Brain microvascular endothelial cell (primary cell): Measurements from ENCODE around the gene NKX6-1.

Experiments used
- DNase-seq: peaks from one replicate; pipeline ENCODE4 v3.0.0-alpha.2; 2020
- H3K27ac ChIP-seq: fragments of 250-450 bp; sonication (Bioruptor Pico); 2 replicates; pipeline ENCODE4 v1.5.1; 2020; ENCODE audit warnings: mild to moderate bottlenecking, moderate library complexity
- H3K27me3 ChIP-seq: fragments of 250-450 bp; sonication (Bioruptor Pico); replicated peaks from 2 replicates; pipeline ENCODE4 v1.5.1; 2020; ENCODE audit warnings: mild to moderate bottlenecking
- H3K36me3 ChIP-seq: fragments of 250-450 bp; sonication (Bioruptor Pico); replicated peaks from 2 replicates; pipeline ENCODE4 v1.5.1; 2020; ENCODE audit warnings: mild to moderate bottlenecking
- H3K4me3 ChIP-seq: 2 replicates; pipeline ENCODE4 v1.5.1; 2011; ENCODE audit warnings: low read depth, mild to moderate bottlenecking, control low read depth, low read length, moderate library complexity
- in situ Hi-C: cut with HindIII; loops from 2 replicates; pipeline ENCODE4 v1.10.0; 2017; ENCODE audit warnings: low sequenced_read_pairs, low pct_ligation_motif_present
- TF ChIP-seq, protein P1 (sequence below): IDR thresholded peaks from 2 replicates; pipeline ENCODE4 v1.5.1; 2011; ENCODE audit warnings: low read depth, mild to moderate bottlenecking, moderate library complexity, low read length, control low read depth, inconsistent platforms; ENCODE audit errors: missing control alignments

The NKX6-1 gene

GRCh38 chr4:84492290-84492689 lies 6.8 kb downstream of the NKX6-1 start:
- H3K4me3 ChIP-seq: no peak overlapping the region
- H3K36me3 ChIP-seq: no peaks in the 10 kb centered on the region
- in situ Hi-C loops: no loop called here
- DNase-seq: no peak
- no peaks in the 10 kb centered on the region for H3K27me3 ChIP-seq
- no peak overlapping the region for H3K27ac ChIP-seq
- TF ChIP-seq, protein P1, sequence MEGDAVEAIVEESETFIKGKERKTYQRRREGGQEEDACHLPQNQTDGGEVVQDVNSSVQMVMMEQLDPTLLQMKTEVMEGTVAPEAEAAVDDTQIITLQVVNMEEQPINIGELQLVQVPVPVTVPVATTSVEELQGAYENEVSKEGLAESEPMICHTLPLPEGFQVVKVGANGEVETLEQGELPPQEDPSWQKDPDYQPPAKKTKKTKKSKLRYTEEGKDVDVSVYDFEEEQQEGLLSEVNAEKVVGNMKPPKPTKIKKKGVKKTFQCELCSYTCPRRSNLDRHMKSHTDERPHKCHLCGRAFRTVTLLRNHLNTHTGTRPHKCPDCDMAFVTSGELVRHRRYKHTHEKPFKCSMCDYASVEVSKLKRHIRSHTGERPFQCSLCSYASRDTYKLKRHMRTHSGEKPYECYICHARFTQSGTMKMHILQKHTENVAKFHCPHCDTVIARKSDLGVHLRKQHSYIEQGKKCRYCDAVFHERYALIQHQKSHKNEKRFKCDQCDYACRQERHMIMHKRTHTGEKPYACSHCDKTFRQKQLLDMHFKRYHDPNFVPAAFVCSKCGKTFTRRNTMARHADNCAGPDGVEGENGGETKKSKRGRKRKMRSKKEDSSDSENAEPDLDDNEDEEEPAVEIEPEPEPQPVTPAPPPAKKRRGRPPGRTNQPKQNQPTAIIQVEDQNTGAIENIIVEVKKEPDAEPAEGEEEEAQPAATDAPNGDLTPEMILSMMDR: no peak

DNA sequence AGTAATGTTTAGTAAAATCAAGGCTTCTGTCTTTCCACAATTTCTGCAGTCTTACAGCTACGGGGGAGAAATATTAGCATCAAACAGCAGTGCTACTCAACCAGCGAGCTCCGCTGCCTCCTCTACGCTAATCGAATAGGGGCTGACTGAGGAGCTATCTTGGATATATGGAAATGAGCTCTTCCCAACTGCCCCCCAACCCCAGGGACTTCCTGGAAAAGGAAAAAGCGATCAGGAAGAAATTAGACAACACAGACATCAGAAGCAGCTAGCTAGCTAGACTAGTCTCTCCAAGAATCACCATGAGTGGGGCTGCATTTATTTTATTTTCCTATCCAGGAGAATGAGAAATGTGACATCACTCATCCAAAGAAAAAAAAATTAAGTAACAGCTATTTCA lies 7.6 kb downstream of the NKX6-1 start:
- in situ Hi-C loops: no loop called here
- Histone ChIP-seq H3K27ac (no peak overlapping the region), H3K36me3 (no peaks in the 10 kb centered on the region), H3K4me3 (no peak overlapping the region), H3K27me3 (no peaks in the 10 kb centered on the region)
- DNase-seq: no peak
- TF ChIP-seq, protein P1: no peak

DNA sequence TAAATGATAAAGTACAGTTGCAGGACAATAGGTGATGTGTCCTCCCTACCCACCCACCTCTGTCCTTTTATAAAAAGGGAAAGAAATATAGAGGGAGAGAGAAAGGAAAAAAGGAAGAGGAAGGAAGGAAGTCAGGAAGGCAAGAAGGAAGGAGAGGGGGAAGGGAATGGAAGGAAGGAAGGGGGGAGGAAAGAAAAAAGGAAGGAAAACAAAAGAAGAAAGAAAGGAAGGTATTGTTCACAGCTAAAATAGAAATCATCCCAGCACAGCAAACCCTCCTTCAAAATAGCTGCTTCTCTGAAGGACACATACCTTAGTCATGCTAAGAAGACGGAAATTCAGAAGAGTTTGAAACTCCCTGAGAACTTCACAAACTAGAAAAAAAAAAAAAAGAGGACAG lies 8.4 kb downstream of the NKX6-1 start:
- no peak for DNase-seq
- in situ Hi-C loops: no loop called here
- Histone ChIP-seq H3K36me3 (no peaks in the 10 kb centered on the region), H3K4me3 (no peak overlapping the region), H3K27ac (no peak overlapping the region), H3K27me3 (no peaks in the 10 kb centered on the region)
- TF ChIP-seq, protein P1: no peak

DNA sequence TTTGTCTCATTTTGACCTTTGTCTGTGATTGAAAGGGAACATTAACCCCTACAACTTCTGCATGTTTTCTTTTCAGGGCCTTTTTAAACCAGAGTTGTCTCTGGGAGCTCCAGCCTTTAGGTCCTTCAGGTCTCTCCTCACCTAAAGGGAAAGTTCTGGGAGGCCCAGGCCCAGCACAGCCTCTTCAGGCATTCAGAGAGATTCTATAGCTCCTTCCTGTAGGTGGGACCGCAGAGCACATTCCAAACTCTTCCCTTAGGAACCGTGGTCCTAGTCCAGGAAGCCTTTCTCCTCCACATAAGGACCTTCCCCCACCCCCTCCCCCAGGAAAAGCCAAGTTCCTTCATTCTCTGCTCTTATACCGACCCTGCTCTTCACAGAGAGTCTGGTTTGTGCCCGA lies 14.9 kb downstream of the NKX6-1 start:
- H3K36me3 ChIP-seq: no peaks in the 10 kb centered on the region
- in situ Hi-C loops: no loop called here
- H3K27me3 ChIP-seq: peaks cover 21% of the 10 kb centered on the region
- H3K4me3 ChIP-seq: no peak overlapping the region
- TF ChIP-seq, protein P1: no peak
- DNase-seq: no peak
- H3K27ac ChIP-seq: no peak overlapping the region

DNA sequence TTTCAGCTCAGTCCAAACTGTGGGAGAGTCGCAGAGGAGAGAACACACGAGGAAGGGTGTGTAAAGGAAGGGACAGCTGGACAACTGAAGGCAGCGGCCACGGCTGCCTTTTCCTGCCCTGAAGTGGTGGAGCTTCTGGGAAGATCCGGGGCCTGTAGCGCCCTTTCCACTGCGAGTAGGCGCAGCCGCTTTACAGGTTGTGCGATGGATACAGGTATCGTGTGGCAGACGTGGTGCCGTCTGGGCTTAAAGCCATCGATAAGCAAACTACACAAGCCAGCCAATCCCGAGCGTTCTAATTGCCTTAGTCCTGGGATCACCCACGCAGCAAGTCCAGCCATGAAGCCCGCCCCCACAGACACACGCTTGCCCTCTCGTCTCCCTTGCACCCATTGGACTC lies 15.4 kb downstream of the NKX6-1 start:
- TF ChIP-seq, protein P1: no peak
- Histone ChIP-seq H3K4me3 (no peak overlapping the region), H3K27me3 (peaks cover 21% of the 10 kb centered on the region), H3K36me3 (no peaks in the 10 kb centered on the region), H3K27ac (no peak overlapping the region)
- no peak for DNase-seq
- in situ Hi-C loops: no loop called here
